ENCODE results near the gene HSF2. TPM values are rescaled to one million over a fixed set of nuclear protein-coding genes. Genes with fewer than 3 reads are reported as not detected.

Gene HSF2
- total and polyA plus RNA-seq, 4 donors, result 2.2 to 7.9 (median 6.3) TPM

- Histone ChIP-seq H3K27ac (ENCODE audit: low read depth in 1 of 2, low read length in 2 of 2) (no peak overlapping the region), H3K27me3 (ENCODE audit: control insufficient read depth in 4 of 4, insufficient read depth in 4 of 4, low read length in 3 of 4) (no peaks in the 10 kb centered on the region), H3K9ac (ENCODE audit: low read depth in 1 of 2, low read length in 2 of 2) (no peak overlapping the region), H3K4me3 (ENCODE audit: low read depth in 1 of 3, low read length in 3 of 3) (no peak overlapping the region), H3K9me3 (ENCODE audit: control insufficient read depth in 4 of 4, low read length in 3 of 4) (no peaks in the 10 kb centered on the region), H3K36me3 (ENCODE audit: control insufficient read depth in 4 of 4, insufficient read depth in 3 of 4, low read depth in 1 of 4, low read length in 3 of 4) (peaks cover 0 to 2% (median 0%) of the 10 kb centered on the region in 4 donors), H3K4me1 (ENCODE audit: control insufficient read depth in 4 of 4, insufficient read depth in 4 of 4, low read length in 3 of 4) (peaks cover 0 to 8% (median 6%) of the 10 kb centered on the region in 4 donors)
- TF ChIP-seq FOXA1 (IDR thresholded peaks at IDR 0.05) (no peak), HNF4G (IDR thresholded peaks at IDR 0.05) (no peak), FOXA2 (IDR thresholded peaks at IDR 0.05) (no peak), CTCF (IDR thresholded peaks at IDR 0.05; ENCODE audit: low read depth, low read length, missing input control) (no peak), ZBTB33 (IDR thresholded peaks at IDR 0.05) (no peak), REST (IDR thresholded peaks at IDR 0.05) (no peak), RAD21 (IDR thresholded peaks at IDR 0.05) (no peak), RXRA (IDR thresholded peaks at IDR 0.05) (no peak), NR2F2 (IDR thresholded peaks at IDR 0.05) (no peak), TAF1 (conservative IDR thresholded peaks at IDR 0.05) (no peak), MAX (IDR thresholded peaks at IDR 0.05) (no peak), YY1 (IDR thresholded peaks at IDR 0.05) (no peak), JUND (IDR thresholded peaks at IDR 0.05) (no peak), EGR1 (IDR thresholded peaks at IDR 0.05; ENCODE audit: low read depth in 2 of 2) (no peak), HNF4A (conservative IDR thresholded peaks at IDR 0.05) (no peak), ATF3 (IDR thresholded peaks at IDR 0.05) (no peak)
- no peak for DNase-seq (ENCODE audit: low spot score)
- 91% methylated on average over 4 of the region's 4 CpGs for WGBS
These were observed 1.7 kb downstream of the HSF2 start for GRCh38 chr6:122401104-122401503.

- WGBS, result 79% methylated on average over 2 of the region's 2 CpGs
- peaks cover 0 to 5% (median 5%) of the 10 kb centered on the region in 4 donors for H3K4me1 ChIP-seq (ENCODE audit: control insufficient read depth in 4 of 4, insufficient read depth in 4 of 4, low read length in 3 of 4)
- H3K9ac ChIP-seq (ENCODE audit: low read depth in 1 of 2, low read length in 2 of 2), result no peak overlapping the region
- H3K36me3 ChIP-seq (ENCODE audit: control insufficient read depth in 4 of 4, insufficient read depth in 3 of 4, low read depth in 1 of 4, low read length in 3 of 4), result peaks cover 0 to 2% (median 0%) of the 10 kb centered on the region in 4 donors
- H3K9me3 ChIP-seq (ENCODE audit: control insufficient read depth in 4 of 4, low read length in 3 of 4), result no peaks in the 10 kb centered on the region
- no peak for DNase-seq (ENCODE audit: low spot score)
- no peaks in the 10 kb centered on the region for H3K27me3 ChIP-seq (ENCODE audit: control insufficient read depth in 4 of 4, insufficient read depth in 4 of 4, low read length in 3 of 4)
- H3K4me3 ChIP-seq (ENCODE audit: low read depth in 1 of 3, low read length in 3 of 3), result no peak overlapping the region
- no peak overlapping the region for H3K27ac ChIP-seq (ENCODE audit: low read depth in 1 of 2, low read length in 2 of 2)
- no peak for TF ChIP-seq MAX (IDR thresholded peaks at IDR 0.05)
- no peak for TF ChIP-seq TAF1 (conservative IDR thresholded peaks at IDR 0.05)
- TF ChIP-seq FOXA1 (IDR thresholded peaks at IDR 0.05), result no peak
- TF ChIP-seq HNF4G (IDR thresholded peaks at IDR 0.05), result no peak
- TF ChIP-seq YY1 (IDR thresholded peaks at IDR 0.05), result no peak
- no peak for TF ChIP-seq GABPA (IDR thresholded peaks at IDR 0.05 in 1 of 2, conservative IDR thresholded peaks at IDR 0.05 in 1 of 2)
- no peak for TF ChIP-seq SP1 (IDR thresholded peaks at IDR 0.05)
- no peak for TF ChIP-seq FOXA2 (IDR thresholded peaks at IDR 0.05)
- no peak for TF ChIP-seq ZBTB33 (IDR thresholded peaks at IDR 0.05)
- no peak for TF ChIP-seq ATF3 (IDR thresholded peaks at IDR 0.05)
- no peak for TF ChIP-seq HNF4A (conservative IDR thresholded peaks at IDR 0.05)
- no peak for TF ChIP-seq JUND (IDR thresholded peaks at IDR 0.05)
- TF ChIP-seq CTCF (IDR thresholded peaks at IDR 0.05; ENCODE audit: low read depth, low read length, missing input control), result no peak
- no peak for TF ChIP-seq EGR1 (IDR thresholded peaks at IDR 0.05; ENCODE audit: low read depth in 2 of 2)
- TF ChIP-seq NR2F2 (IDR thresholded peaks at IDR 0.05), result no peak
- no peak for TF ChIP-seq RXRA (IDR thresholded peaks at IDR 0.05)
- TF ChIP-seq RAD21 (IDR thresholded peaks at IDR 0.05), result no peak
These were observed 5.0 kb downstream of the HSF2 start for GRCh38 chr6:122404444-122404843.

All from liver (tissue), 9 donors.